GM12878 (cell line): ENCODE data around the gene RAD18. TPM values are rescaled to one million over a fixed set of nuclear protein-coding genes. Genes with fewer than 3 reads are reported as not detected.

Experiments
- ATAC-seq: fragments of 200-7000 bp; cut with Tn5 transposase; 3 replicates; pipeline ENCODE4 v1.9.1; 2020; ENCODE audit warnings: mild to moderate bottlenecking, moderate library complexity
- BruUV-seq: library from RNA; stranded (reverse); fragments of 400-500 nt; replicated peaks from 2 replicates; lab custom pipeline; 2021; lab: Mats Ljungman, UMichigan
- CTCF ChIA-PET: fragments of 300-600 bp; sonication (Branson Sonifier 250); formaldehyde crosslinking; extraction: SDS; loops from one replicate; lab custom pipeline; 2021; ENCODE audit warnings: inconsistent platforms; lab: Yijun Ruan, JAX
- POLR2A ChIA-PET: fragments of 350-600 bp; formaldehyde crosslinking; extraction: SDS; loops from one replicate; lab custom pipeline; 2021; ENCODE audit warnings: inconsistent platforms; lab: Charles Lee
- RAD21 ChIA-PET: fragments of 300-600 bp; sonication (Branson Sonifier 250); formaldehyde crosslinking; loops from one replicate; lab custom pipeline; 2023; ENCODE audit warnings: antibody characterized with exemption; ENCODE audit not compliant: unreplicated experiment; lab: Charles Lee
- SMC1A ChIA-PET: fragments of 300-600 bp; sonication (Branson Sonifier 250); formaldehyde crosslinking; loops from one replicate; lab custom pipeline; 2023; ENCODE audit not compliant: unreplicated experiment, uncharacterized antibody; lab: Charles Lee
- DNase-seq: peaks from one replicate; pipeline ENCODE4 v3.0.0-alpha.2; 2011; ENCODE audit warnings: low read depth, low spot score
- FAIRE-seq: peaks from 3 replicates; lab custom pipeline; 2011; peaks lifted over from hg19 to GRCh38; lab: Jason Lieb, UNC
- H2AFZ ChIP-seq: 2 replicates; pipeline ENCODE4 v1.6.0; 2011; ENCODE audit warnings: low read depth, low read length, control low read depth; ENCODE audit not compliant: control insufficient read depth
- H3K27ac ChIP-seq: 2 replicates; pipeline ENCODE4 v1.5.1; 2011; ENCODE audit warnings: control low read depth; ENCODE audit not compliant: control insufficient read depth, insufficient read depth
- H3K27me3 ChIP-seq, 2 experiments: replicated peaks in 1 of 2; 2 replicates each; pipeline versions ENCODE4 v1.6.0 to v1.6.1; 2011; ENCODE audit warnings: low read length in 1 of 2; ENCODE audit not compliant: control insufficient read depth in 2 of 2, insufficient read depth in 2 of 2
- H3K36me3 ChIP-seq, 2 experiments: 2 replicates each; pipeline ENCODE4 v1.5.1; 2011; ENCODE audit warnings: low read length in 1 of 2; ENCODE audit not compliant: control insufficient read depth in 2 of 2, insufficient read depth in 2 of 2
- H3K4me1 ChIP-seq: 2 replicates; pipeline ENCODE4 v1.6.1; 2011; ENCODE audit warnings: mild to moderate bottlenecking, low read length, moderate library complexity, mixed read lengths; ENCODE audit not compliant: control insufficient read depth, insufficient read depth
- H3K4me2 ChIP-seq: 2 replicates; pipeline ENCODE4 v1.6.0; 2011; ENCODE audit warnings: control low read depth; ENCODE audit not compliant: control insufficient read depth, insufficient read depth
- H3K4me3 ChIP-seq: fragments of 200-600 bp; sonication (generic); 2 replicates; pipeline ENCODE4 v1.5.1; 2016
- H3K79me2 ChIP-seq: 2 replicates; pipeline ENCODE4 v1.6.0; 2011; ENCODE audit warnings: low read length; ENCODE audit not compliant: control insufficient read depth, insufficient read depth
- H3K9ac ChIP-seq: 2 replicates; pipeline ENCODE4 v1.8.0; 2011; ENCODE audit warnings: low read length, control low read depth, mixed read lengths; ENCODE audit not compliant: control insufficient read depth, insufficient read depth
- H3K9me3 ChIP-seq: replicated peaks from 3 replicates; pipeline ENCODE4 v1.5.1; 2011; ENCODE audit warnings: mild to moderate bottlenecking, low read length; ENCODE audit not compliant: control insufficient read depth, insufficient read depth
- H4K20me1 ChIP-seq: 2 replicates; pipeline ENCODE4 v1.6.0; 2011; ENCODE audit not compliant: control insufficient read depth, insufficient read depth
- CHD2 ChIP-seq: IDR thresholded peaks from 2 replicates; pipeline ENCODE4 v1.6.1; 2011; ENCODE audit warnings: low read depth, low read length, improper control_type of control experiment, borderline replicate concordance
- FOS ChIP-seq: IDR thresholded peaks from 3 replicates; pipeline ENCODE4 v1.6.1; 2011; ENCODE audit warnings: borderline replicate concordance; ENCODE audit not compliant: insufficient read length; ENCODE audit errors: extremely low read depth
- NR2C1 ChIP-seq: fragments of 450-650 bp; IDR thresholded peaks from 2 replicates; pipeline ENCODE4 v1.6.1; 2017; ENCODE audit warnings: antibody characterized with exemption, mild to moderate bottlenecking, moderate library complexity
- SIX5 ChIP-seq: IDR thresholded peaks from 2 replicates; pipeline ENCODE4 v1.6.1; 2011; ENCODE audit warnings: mild to moderate bottlenecking, low read depth, low read length, moderate library complexity; ENCODE audit not compliant: severe bottlenecking
- WRNIP1 ChIP-seq: IDR thresholded peaks from 2 replicates; pipeline ENCODE4 v1.6.1; 2011; ENCODE audit warnings: low read depth, low read length, improper control_type of control experiment, borderline replicate concordance
- ZNF24 ChIP-seq: fragments of 450-650 bp; IDR thresholded peaks from 2 replicates; pipeline ENCODE4 v1.6.1; 2017; ENCODE audit warnings: antibody characterized with exemption, mild to moderate bottlenecking
- WGBS: methylation state at CpG from one replicate; pipeline ENCODE4 v1.1.6; 2016; ENCODE audit warnings: low lambda C conversion rate; ENCODE audit not compliant: insufficient replicate concordance, insufficient coverage; ENCODE audit errors: missing lambda C conversion rate; 5-methylcytosine and 5-hydroxymethylcytosine counted together
- in situ Hi-C: fragments of 300-500 bp; cut with MboI; formaldehyde crosslinking; loops from 9 replicates; pipeline ENCODE4 v1.14.3; 2018; ENCODE audit warnings: mixed read lengths
- intact Hi-C: fragments of 100-400 bp; cut with micrococcal nuclease; formaldehyde crosslinking; loops from one replicate; pipeline ENCODE4 v1.14.2; 2022; ENCODE audit not compliant: unreplicated experiment
- polyA plus RNA-seq, 11 experiments: library from polyadenylated mRNA; depleted of rRNA in 4 of 11; unstranded in 6 of 11; stranded (reverse) in 5 of 11; fragments of >200 nt; fragmentation: Nextera tagmentation in 4 of 11; fragmentation: Illumina TruSeq in 1 of 11; extraction: Ambion mirVana in 4 of 11; extraction: Trizol in 1 of 11; gene quantifications; 1 replicate in 1 of 11; 2 replicates in 10 of 11; pipeline versions ENCODE4 v1.2.1 to v1.2.3, GENCODE V29; 2011 to 2016; ENCODE audit warnings: inconsistent platforms in 2 of 11, missing spikeins in 2 of 11, low read depth in 1 of 11
- total RNA-seq, 4 experiments: library from RNA; depleted of rRNA in 3 of 4; stranded (reverse); fragments of >200 nt in 3 of 4; fragmentation: Illumina TruSeq in 1 of 4; extraction: Trizol in 1 of 4; gene quantifications; 2 replicates each; pipeline versions ENCODE4 v1.2.1 to v1.2.3, GENCODE V29; 2013 to 2021
- TF ChIP-seq, protein P1 (sequence below): fragments of 450-650 bp; IDR thresholded peaks from 2 replicates; pipeline ENCODE4 v1.6.1; 2017; ENCODE audit warnings: antibody characterized with exemption, mild to moderate bottlenecking, moderate library complexity
- TF ChIP-seq, protein P2 (sequence below): fragments of 450-650 bp; IDR thresholded peaks from 2 replicates; pipeline ENCODE4 v1.6.1; 2017; ENCODE audit warnings: mild to moderate bottlenecking, moderate library complexity
- TF ChIP-seq, protein P3 (sequence below): fragments of 450-650 bp; IDR thresholded peaks from 2 replicates; pipeline ENCODE4 v1.6.1; 2017; ENCODE audit warnings: low read depth, mild to moderate bottlenecking, moderate library complexity

The RAD18 gene
- total and polyA plus RNA-seq, 10 of the 15 experiments (the other 5 are each of a cell fraction or from before 2014, with no cell fraction given): 8.7 to 38.6 (median 19.2) TPM

DNA sequence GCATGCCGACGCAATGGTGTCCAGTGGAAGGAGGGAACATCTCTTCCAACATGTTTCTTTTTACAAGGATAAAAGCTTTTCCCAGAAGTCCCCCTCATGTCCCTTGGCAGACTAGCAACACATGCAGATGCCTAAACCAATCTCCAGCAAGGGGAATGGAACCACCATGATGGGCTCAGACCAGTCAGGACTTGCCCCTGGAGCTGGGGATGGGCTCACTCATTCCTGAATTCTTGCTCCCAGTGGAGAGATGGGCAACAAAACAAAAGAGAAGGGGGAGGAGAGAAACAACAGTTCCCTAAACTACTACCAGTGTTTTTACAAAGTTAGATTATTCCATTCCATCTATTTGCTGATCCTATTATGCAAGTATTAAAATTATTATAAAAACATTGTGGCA lies 117.1 kb downstream of the RAD18 start:
- H3K27ac ChIP-seq: no peak overlapping the region
- ATAC-seq: no peak
- no peak overlapping the region for H3K4me2 ChIP-seq
- TF ChIP-seq, protein P1, sequence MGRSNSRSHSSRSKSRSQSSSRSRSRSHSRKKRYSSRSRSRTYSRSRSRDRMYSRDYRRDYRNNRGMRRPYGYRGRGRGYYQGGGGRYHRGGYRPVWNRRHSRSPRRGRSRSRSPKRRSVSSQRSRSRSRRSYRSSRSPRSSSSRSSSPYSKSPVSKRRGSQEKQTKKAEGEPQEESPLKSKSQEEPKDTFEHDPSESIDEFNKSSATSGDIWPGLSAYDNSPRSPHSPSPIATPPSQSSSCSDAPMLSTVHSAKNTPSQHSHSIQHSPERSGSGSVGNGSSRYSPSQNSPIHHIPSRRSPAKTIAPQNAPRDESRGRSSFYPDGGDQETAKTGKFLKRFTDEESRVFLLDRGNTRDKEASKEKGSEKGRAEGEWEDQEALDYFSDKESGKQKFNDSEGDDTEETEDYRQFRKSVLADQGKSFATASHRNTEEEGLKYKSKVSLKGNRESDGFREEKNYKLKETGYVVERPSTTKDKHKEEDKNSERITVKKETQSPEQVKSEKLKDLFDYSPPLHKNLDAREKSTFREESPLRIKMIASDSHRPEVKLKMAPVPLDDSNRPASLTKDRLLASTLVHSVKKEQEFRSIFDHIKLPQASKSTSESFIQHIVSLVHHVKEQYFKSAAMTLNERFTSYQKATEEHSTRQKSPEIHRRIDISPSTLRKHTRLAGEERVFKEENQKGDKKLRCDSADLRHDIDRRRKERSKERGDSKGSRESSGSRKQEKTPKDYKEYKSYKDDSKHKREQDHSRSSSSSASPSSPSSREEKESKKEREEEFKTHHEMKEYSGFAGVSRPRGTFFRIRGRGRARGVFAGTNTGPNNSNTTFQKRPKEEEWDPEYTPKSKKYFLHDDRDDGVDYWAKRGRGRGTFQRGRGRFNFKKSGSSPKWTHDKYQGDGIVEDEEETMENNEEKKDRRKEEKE: no peak
- ChIA-PET RAD21 (no interaction called here), POLR2A (no interaction called here), CTCF (no interaction called here), SMC1A (no interaction called here)
- in situ Hi-C loops: no loop called here
- no peak for DNase-seq
- FAIRE-seq: no peak
- H3K27me3 ChIP-seq: no peaks in the 10 kb centered on the region
- no peak overlapping the region for H3K9ac ChIP-seq
- BruUV-seq: no TSS peak
- intact Hi-C loops: no loop called here
- H3K36me3 ChIP-seq: no peaks in the 10 kb centered on the region
- H4K20me1 ChIP-seq: no peaks in the 10 kb centered on the region
- no peaks in the 10 kb centered on the region for H3K79me2 ChIP-seq
- H2AFZ ChIP-seq: no peak overlapping the region
- H3K9me3 ChIP-seq: no peaks in the 10 kb centered on the region
- H3K4me1 ChIP-seq: no peaks in the 10 kb centered on the region
- 98% methylated on average over 2 of the region's 2 CpGs for WGBS
- no peak overlapping the region for H3K4me3 ChIP-seq

DNA sequence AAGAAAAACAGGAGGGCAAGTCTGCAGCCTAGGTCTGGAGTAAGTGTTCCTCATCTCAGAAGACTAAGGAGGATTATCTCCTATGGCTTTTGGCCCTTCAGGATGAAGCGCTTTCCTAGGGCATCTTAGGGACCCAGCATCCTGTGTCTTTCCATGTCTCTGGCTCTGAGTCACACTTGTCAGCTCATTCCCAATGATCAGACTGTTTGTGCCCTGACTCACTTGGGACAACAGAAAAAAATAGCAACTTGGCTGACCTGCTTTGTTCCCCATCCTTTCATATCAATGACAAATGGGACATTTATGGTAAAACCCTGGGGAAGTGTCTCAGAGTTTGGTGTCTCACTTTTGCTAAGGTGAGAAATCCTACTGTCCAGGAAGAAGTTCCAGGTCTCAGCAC lies 117.6 kb downstream of the RAD18 start:
- DNase-seq (no peak), FAIRE-seq (no peak), ATAC-seq (no peak)
- Histone ChIP-seq H3K9ac (no peak overlapping the region), H3K79me2 (no peaks in the 10 kb centered on the region), H3K4me2 (no peak overlapping the region), H3K36me3 (no peaks in the 10 kb centered on the region), H3K4me1 (no peaks in the 10 kb centered on the region), H3K27ac (no peak overlapping the region), H3K4me3 (no peak overlapping the region), H4K20me1 (no peaks in the 10 kb centered on the region), H3K9me3 (no peaks in the 10 kb centered on the region), H2AFZ (no peak overlapping the region), H3K27me3 (no peaks in the 10 kb centered on the region)
- intact Hi-C loops (no loop called here), in situ Hi-C loops (no loop called here)
- no TSS peak for BruUV-seq
- WGBS: 100% methylated on average over 1 of the region's 1 CpG
- ChIA-PET CTCF (no interaction called here), POLR2A (no interaction called here), SMC1A (no interaction called here), RAD21 (no interaction called here)
- TF ChIP-seq, protein P2, sequence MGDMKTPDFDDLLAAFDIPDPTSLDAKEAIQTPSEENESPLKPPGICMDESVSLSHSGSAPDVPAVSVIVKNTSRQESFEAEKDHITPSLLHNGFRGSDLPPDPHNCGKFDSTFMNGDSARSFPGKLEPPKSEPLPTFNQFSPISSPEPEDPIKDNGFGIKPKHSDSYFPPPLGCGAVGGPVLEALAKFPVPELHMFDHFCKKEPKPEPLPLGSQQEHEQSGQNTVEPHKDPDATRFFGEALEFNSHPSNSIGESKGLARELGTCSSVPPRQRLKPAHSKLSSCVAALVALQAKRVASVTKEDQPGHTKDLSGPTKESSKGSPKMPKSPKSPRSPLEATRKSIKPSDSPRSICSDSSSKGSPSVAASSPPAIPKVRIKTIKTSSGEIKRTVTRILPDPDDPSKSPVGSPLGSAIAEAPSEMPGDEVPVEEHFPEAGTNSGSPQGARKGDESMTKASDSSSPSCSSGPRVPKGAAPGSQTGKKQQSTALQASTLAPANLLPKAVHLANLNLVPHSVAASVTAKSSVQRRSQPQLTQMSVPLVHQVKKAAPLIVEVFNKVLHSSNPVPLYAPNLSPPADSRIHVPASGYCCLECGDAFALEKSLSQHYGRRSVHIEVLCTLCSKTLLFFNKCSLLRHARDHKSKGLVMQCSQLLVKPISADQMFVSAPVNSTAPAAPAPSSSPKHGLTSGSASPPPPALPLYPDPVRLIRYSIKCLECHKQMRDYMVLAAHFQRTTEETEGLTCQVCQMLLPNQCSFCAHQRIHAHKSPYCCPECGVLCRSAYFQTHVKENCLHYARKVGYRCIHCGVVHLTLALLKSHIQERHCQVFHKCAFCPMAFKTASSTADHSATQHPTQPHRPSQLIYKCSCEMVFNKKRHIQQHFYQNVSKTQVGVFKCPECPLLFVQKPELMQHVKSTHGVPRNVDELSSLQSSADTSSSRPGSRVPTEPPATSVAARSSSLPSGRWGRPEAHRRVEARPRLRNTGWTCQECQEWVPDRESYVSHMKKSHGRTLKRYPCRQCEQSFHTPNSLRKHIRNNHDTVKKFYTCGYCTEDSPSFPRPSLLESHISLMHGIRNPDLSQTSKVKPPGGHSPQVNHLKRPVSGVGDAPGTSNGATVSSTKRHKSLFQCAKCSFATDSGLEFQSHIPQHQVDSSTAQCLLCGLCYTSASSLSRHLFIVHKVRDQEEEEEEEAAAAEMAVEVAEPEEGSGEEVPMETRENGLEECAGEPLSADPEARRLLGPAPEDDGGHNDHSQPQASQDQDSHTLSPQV: no peak
- TF ChIP-seq NR2C1 (no peak), WRNIP1 (no peak), FOS (no peak), ZNF24 (no peak), SIX5 (no peak), CHD2 (no peak)
- TF ChIP-seq, protein P3, sequence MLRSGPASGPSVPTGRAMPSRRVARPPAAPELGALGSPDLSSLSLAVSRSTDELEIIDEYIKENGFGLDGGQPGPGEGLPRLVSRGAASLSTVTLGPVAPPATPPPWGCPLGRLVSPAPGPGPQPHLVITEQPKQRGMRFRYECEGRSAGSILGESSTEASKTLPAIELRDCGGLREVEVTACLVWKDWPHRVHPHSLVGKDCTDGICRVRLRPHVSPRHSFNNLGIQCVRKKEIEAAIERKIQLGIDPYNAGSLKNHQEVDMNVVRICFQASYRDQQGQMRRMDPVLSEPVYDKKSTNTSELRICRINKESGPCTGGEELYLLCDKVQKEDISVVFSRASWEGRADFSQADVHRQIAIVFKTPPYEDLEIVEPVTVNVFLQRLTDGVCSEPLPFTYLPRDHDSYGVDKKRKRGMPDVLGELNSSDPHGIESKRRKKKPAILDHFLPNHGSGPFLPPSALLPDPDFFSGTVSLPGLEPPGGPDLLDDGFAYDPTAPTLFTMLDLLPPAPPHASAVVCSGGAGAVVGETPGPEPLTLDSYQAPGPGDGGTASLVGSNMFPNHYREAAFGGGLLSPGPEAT: no peak
